Left colon (tissue), 2 donors: ENCODE data around the gene SIGLEC9. TPM values are rescaled to one million over a fixed set of nuclear protein-coding genes. Genes with fewer than 3 reads are reported as not detected.

Source experiments
- ATAC-seq: fragments of 200-7000 bp; cut with Tn5 transposase; one replicate; pipeline ENCODE4 v1.9.1; 2020; ENCODE audit warnings: mild to moderate bottlenecking, moderate library complexity
- DNase-seq, 2 donors: peaks; one replicate each; pipeline ENCODE4 v3.0.0-alpha.2; 2020
- intact Hi-C, 2 donors: fragments of 100-400 bp; cut with DNase I in 1 of 2; cut with micrococcal nuclease in 1 of 2; formaldehyde crosslinking; loops; one replicate each; pipeline versions ENCODE4 v1.11.2 to v1.14.0; 2022; cut with DNase I, micrococcal nuclease
- total RNA-seq, 2 donors: library from RNA; stranded (reverse); fragmentation: NEBNext Ultra II Directional; extraction: Animal tissue kit (Norgen Biotek cat#: 25700); gene quantifications; one replicate each; pipeline ENCODE4 v1.2.1, GENCODE V29; 2021
- donor health status: DM: no; HTN: no; CAD: no.
- donor health status: DM: yes; HTN: yes; CAD: no.

The SIGLEC9 gene
- total RNA-seq, 2 donors from 2014 or later, result 0.82 to 2.0 TPM

- DNase-seq (no peak), ATAC-seq (no peak)
- intact Hi-C loops, result no loop called here
Measured at GRCh38 chr19:51119611-51120010, 5.1 kb upstream of the SIGLEC9 start.

DNA sequence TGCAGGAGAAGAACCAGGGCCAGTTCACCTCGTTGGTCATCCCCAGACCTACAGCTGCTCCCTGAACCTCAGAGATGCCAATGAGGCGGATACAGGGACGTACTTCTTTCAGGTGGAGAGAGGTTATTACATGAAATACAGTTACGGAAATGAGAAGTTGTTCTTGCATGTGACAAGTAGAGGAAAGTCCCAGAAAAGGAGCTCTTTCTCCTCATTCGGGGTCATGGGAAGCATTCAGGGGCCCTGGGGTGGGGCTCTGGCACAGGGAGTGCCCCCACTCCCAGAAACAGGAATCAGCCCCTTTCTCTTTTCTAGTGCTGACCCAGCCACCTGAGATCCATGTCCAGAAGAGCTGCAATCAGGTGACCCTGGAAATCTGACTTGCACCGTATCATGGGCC lies 4.5 kb upstream of the SIGLEC9 start:
- intact Hi-C loops, result no loop called here
- no peak for ATAC-seq
- no peak for DNase-seq

DNA sequence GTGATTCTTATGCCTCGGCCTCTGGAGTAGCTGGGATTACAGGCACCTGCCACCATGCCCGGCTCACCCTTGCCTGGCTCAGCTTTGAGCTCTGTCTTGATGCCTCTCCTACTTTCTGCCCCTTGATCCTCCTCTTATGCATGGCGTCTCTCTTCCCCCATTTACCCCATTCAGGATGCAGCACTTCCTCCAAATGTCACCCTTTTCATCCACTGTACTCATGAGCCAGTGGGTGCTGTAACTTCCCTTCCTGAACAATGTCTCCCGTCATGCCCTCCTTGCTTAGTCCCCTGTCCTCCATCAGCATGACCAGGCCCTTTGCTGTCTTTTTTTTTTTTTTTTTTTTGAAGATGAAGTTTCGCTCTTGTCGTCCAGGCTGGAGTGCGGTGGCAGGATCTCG lies 3.4 kb upstream of the SIGLEC9 start:
- no peak for ATAC-seq
- intact Hi-C loops, result no loop called here
- DNase-seq, result no peak

DNA sequence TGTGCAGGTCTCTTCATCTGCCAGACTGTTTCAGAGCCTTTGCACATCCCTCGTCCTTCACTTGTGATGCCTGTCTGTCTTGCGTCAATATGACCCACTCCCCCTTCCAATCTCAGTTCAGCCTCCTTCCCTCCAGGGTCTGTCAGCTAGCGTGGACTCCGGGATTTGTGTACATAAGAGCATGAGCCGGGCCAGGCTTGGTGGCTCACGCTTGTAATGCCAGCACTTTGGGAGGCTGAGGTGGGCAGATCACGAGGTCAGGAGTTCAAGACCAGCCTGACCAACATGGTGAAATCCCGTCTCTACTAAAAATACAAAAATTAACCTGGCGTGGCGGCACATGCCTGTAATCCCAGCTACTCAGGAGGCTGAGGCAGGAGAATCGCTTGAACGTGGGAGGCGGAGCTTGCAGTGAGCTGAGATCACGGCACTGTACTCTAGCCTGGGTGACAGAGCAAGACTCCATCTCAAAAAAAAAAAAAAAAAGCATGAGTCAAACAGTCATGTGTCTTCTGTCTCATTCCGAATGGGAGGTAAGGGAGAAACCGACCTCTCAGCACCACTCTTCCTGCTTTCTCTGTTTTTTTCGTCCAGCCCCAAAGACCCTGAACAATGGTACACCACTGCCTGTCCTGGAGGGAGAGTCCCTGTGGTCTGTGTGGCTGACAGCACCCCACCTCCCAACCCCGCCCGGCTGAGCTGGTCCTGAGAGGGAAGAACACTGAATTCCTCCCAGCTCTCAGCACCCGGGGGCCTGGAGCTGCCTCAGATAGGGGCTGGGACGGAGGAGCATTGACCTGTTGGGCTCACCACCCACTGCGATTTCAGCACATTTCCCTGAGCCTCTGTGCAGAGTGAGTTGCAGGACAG lies 2.4 kb upstream of the SIGLEC9 start:
- ATAC-seq, result no peak
- no peak for DNase-seq

DNA sequence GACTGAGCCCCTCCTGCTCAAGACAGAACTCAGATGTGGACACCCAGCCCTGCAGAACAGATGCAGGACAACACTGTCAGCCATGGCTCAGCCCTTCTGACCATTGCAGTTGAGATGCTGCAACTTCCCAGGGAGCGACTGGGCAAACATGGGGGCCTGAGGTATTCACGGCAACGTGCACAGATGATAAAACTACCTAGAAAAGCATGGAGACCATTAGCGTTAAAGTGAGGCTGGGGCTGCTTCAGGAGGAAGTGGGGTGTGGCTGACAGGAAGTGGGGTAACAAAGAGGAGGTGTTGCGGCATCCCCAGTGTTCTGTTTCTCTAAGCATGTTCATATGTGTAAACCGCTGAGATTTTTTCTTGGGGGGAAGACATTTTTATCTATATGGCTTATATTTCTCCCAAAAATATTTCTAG lies 1.3 kb upstream of the SIGLEC9 start:
- DNase-seq (no peak), ATAC-seq (no peak)
- intact Hi-C loops, result no loop called here

More for the DNA sequence above, 2.4 kb upstream of the SIGLEC9 start:
- intact Hi-C loops, result no loop called here

DNA sequence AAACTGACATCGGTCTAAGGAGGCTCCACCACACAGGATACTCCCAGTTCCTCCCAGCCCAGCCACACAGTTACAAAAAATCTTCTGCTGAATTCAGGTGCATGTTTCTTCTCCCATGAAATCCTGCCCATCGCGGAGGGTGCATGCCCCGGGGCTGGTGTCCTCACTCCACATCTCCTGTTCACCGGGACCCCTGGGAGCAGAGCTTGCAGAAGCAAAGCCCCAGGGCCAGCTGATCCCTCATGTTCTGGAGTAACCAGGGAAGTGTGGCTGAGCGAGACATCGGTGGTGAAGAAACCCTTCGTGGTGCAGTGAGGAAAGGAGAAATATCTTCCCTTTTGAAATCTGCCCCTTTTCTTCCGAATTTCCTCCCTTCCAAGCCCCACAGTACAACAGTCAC lies 904 bp upstream of the SIGLEC9 start:
- ATAC-seq (no peak), DNase-seq (no peak)
- intact Hi-C loops, result no loop called here

DNA sequence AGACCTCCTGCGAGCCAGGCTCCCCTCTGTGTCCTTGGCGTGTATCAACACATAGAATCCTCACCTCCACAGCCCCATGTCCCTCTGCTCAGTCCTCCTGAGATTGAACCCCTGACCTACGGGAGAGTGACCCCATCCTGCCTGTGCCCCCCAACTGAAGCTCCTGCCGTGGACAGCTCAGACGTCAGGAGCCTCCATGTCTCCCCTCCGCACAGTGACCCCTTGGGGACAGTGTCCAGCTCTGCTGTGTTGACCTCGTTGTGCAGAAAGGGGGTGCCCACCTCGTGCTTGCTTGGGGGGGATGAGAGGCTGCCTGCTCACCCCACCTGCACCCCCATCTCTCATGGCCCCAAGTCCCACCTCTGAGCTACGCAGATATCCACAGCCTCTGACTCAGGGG lies 490 bp upstream of the SIGLEC9 start:
- DNase-seq (no peak), ATAC-seq (no peak)
- intact Hi-C loops, result no loop called here

- no peak for DNase-seq
- no peak for ATAC-seq
- intact Hi-C loops, result no loop called here
Measured at GRCh38 chr19:51125421-51126075, 842 bp downstream of the SIGLEC9 start.

DNA sequence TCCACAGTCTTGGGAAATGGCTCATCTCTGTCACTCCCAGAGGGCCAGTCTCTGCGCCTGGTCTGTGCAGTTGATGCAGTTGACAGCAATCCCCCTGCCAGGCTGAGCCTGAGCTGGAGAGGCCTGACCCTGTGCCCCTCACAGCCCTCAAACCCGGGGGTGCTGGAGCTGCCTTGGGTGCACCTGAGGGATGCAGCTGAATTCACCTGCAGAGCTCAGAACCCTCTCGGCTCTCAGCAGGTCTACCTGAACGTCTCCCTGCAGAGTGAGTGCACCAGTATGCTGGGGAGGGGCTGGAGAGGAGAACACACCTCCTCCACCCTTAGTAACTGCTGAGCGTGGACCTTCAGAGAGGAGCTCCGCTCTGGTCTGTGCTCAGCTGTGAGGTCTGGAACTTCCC lies 2.3 kb downstream of the SIGLEC9 start:
- no peak for ATAC-seq
- intact Hi-C loops, result no loop called here
- DNase-seq, result no peak

- intact Hi-C loops, result no loop called here
- DNase-seq, result peak in 1 of 2 donors; percentile 54
Measured at GRCh38 chr19:51127755-51128154, 3.0 kb downstream of the SIGLEC9 start.

GRCh38 chr19:51128227-51128626 lies 3.5 kb downstream of the SIGLEC9 start:
- DNase-seq (no peak), ATAC-seq (peak; percentile 5)
- intact Hi-C loops, result no loop called here

More at GRCh38 chr19:51127755-51128154, 3.0 kb downstream of the SIGLEC9 start:
- ATAC-seq, result no peak

DNA sequence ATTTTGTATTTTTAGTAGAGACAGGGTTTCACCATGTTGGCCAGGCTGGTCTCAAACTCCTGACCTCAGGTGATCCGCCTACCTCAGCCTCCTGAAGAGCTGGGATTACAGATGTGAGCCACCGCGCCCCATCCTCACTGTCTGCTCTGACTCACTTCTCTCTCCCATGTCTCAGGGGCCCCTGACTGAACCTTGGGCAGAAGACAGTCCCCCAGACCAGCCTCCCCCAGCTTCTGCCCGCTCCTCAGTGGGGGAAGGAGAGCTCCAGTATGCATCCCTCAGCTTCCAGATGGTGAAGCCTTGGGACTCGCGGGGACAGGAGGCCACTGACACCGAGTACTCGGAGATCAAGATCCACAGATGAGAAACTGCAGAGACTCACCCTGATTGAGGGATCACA lies 5.0 kb downstream of the SIGLEC9 start:
- ATAC-seq (no peak), DNase-seq (no peak)
- intact Hi-C loops, result no loop called here

DNA sequence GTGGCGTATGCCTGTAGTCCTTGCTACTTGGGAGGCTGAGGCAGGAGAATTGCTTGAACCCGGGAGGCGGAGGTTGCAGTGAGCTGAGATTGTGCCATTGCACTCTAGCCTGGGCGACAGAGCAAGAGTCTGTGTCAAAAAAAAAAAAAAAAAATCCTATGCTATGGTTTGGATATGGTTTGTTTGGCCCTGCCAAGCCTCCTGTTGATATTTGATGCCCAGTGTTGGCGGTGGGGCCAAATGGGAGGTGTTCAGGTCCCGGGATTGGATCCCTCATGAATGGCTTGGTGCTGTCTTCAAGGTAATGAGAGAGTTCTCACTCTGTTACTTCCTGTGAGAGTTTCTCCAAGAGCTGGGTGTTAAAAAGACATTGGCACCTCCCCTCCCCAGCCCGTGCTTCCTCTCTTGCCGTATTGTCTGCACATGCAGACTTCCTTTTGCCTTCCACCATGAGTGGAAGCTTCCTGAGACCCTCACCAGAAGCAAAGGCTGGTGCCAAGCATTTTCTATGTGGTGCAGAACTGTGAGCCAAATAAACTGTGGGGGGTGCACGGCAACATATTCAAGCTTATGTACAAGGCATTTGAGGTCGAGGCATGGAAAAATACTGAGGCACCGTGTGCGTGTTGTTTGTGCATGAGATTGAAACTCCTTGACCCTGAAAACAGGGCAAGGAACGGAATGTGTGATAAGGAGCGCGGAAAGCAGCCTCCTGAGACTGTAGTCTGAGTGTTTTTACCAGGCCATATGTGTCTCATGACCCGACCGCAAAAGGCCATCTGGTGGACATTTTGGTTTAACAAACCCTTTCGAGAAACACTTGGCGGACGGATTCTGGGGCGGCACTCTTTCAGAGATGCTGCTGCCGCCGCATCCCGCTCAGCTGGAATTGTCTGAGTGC lies 7.3 kb downstream of the SIGLEC9 start:
- ATAC-seq, result no peak
- DNase-seq, result no peak
- intact Hi-C loops, result no loop called here

DNA sequence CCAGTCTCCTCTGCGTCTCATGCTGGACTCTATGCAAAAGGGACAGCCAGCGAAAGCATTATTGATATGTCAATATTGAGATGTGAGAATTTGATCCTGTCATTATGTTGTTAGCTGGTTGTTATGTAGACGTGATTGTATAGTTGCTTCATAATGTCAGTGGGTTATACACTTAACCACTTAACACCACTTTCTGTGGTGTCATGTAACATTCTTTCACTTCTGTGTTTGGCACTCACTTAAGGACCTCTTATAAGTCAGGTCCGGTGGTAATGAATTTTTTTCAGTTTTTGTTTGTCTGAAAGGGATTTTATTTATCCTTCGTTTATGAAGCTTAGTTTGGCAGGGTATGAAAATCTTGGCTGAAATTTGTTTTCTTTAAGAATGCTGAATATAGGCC lies 10.3 kb downstream of the SIGLEC9 start:
- intact Hi-C loops, result no loop called here

GRCh38 chr19:51135986-51136762 lies 11.5 kb downstream of the SIGLEC9 start:
- DNase-seq, result no peak
- ATAC-seq, result no peak
- intact Hi-C loops, result no loop called here

More for the DNA sequence above, 10.3 kb downstream of the SIGLEC9 start:
- no peak for DNase-seq
- ATAC-seq, result no peak

GRCh38 chr19:51136851-51137551 lies 12.3 kb downstream of the SIGLEC9 start:
- intact Hi-C loops, result no loop called here
- ATAC-seq (no peak), DNase-seq (no peak)

DNA sequence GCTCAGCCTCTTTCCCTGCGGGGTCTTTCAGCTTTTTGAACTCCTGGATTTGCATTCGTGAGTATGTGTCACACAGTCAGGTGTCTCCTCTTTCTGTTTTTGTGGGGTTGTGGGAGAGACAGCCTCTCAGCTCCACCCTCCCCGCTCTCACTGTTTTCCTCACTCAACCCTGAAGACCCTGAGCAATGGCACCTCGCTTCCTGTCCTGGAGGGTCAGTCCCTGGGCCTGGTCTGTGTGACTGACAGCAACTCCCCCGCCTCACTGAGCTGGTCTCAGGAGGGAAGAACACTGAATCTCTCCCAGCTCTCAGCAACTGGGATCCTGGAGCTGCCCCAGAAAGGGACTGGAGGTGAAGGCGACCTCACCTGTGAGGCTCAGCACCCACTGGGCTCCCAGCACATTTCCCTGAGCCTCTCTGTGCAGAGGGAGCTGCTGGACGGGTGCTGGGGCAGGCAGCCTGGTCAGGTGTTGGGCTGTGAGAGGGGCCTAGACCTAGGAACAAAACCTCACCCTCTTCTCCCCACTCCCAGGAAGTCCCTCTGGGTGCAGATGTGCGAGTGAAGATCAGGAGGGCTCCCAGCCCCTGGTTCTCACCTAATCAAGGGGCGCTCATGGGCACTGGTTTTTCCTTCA lies 13.2 kb downstream of the SIGLEC9 start:
- DNase-seq, result no peak
- intact Hi-C loops, result no loop called here
- ATAC-seq, result no peak

GRCh38 chr19:51138549-51138979 lies 13.9 kb downstream of the SIGLEC9 start:
- DNase-seq (no peak), ATAC-seq (no peak)
- intact Hi-C loops, result no loop called here
